Measurements from ENCODE around the gene RPS3. TPM values are rescaled to one million over a fixed set of nuclear protein-coding genes. Genes with fewer than 3 reads are reported as not detected.

RPS3 gene
- polyA plus RNA-seq, 3 donors: 1,248 to 1,563 (median 1,448) TPM

GRCh38 chr11:75389925-75390324 is 9.4 kb upstream of the RPS3 start:
- Histone ChIP-seq H3K4me2 (replicated peaks; ENCODE audit: extremely low read depth, low read length, poor library complexity, severe bottlenecking) (no peak overlapping the region), H4K20me1 (ENCODE audit: insufficient read depth, low read length) (peaks cover 5% of the 10 kb centered on the region), H3K27ac (ENCODE audit: low read depth in 1 of 2, low read length in 2 of 2) (no peak overlapping the region), H3K27me3 (ENCODE audit: control insufficient read depth in 2 of 2, insufficient read depth in 2 of 2, low read length in 2 of 2) (no peaks in the 10 kb centered on the region), H2AFZ (ENCODE audit: insufficient read depth, low read depth, low read length, poor library complexity, severe bottlenecking) (no peak overlapping the region), H3K9ac (ENCODE audit: insufficient read depth, low read length, poor library complexity, severe bottlenecking) (no peak overlapping the region), H3K4me1 (ENCODE audit: control insufficient read depth in 1 of 2, insufficient read depth in 2 of 2, low read length in 2 of 2) (peaks cover 5 to 8% of the 10 kb centered on the region in 2 donors), H3K4me3 (replicated peaks in 1 of 3; ENCODE audit: low read depth in 2 of 3, low read length in 3 of 3) (no peak overlapping the region), H3K36me3 (replicated peaks in 1 of 2; ENCODE audit: control insufficient read depth in 1 of 2, insufficient read depth in 2 of 2, low read length in 2 of 2) (no peaks in the 10 kb centered on the region), H3K9me3 (replicated peaks in 1 of 2; ENCODE audit: control insufficient read depth in 1 of 2, insufficient read depth in 1 of 2, low read length in 2 of 2) (no peaks in the 10 kb centered on the region), H3K79me2 (ENCODE audit: insufficient read depth, low read length) (no peaks in the 10 kb centered on the region)
- Mint-ChIP-seq H3K4me1 (no peaks in the 10 kb centered on the region), H3K27ac (no peak overlapping the region), H3K27me3 (ENCODE audit: low read depth in 3 of 3) (peaks cover 2 to 10% (median 5%) of the 10 kb centered on the region in 3 donors), H3K9me3 (no peaks in the 10 kb centered on the region), H3K36me3 (no peaks in the 10 kb centered on the region), H3K4me3 (no peak overlapping the region)
- WGBS (ENCODE audit: insufficient coverage): 98% methylated on average over 6 of the region's 7 CpGs
- no peak for TF ChIP-seq CTCF (IDR thresholded peaks at IDR 0.05)
- no peak for DNase-seq
- intact Hi-C loops (cut with micrococcal nuclease): loop anchor here (2.0 kb wide), 1 partner anchor 143 kb away; no protein-coding TSS in a partner anchor

DNA sequence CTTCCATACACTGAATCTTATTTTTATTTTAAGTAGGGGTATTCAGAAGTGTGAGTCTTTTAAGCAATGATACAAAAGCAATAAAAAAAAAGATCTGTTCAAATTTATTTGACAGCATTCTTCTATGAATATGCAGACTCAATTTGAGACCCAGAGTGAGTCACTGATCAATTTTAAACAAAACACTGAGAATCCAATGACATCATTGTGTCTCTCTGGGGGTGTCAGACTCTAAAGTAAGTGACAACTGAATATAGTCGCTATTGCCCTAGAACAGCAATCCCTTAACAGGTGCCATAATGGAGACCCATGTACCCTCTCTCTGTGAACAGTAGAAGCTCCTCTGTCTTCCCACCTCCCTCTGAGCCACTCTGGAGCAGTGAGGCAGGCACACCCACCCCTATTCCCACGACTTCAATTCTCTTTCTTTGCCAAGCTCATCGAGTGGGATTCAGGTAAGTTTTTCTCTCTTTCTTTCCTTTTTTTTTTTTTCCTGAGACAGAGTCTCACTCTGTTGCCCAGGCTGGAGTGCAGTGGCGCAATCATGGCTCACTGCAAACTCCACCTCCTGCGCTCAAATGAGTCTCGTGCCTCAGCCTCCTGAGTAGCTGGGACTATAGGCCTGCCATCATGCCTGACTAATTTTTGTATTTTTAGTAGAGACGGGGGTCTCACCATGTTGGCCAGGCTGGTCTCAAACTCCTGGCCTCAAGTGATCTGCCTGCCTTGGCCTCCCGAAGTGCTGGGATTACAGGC is 5.1 kb upstream of the RPS3 start:
- Histone ChIP-seq H3K27me3 (ENCODE audit: control insufficient read depth in 2 of 2, insufficient read depth in 2 of 2, low read length in 2 of 2) (no peaks in the 10 kb centered on the region), H3K9ac (ENCODE audit: insufficient read depth, low read length, poor library complexity, severe bottlenecking) (no peak overlapping the region), H3K79me2 (ENCODE audit: insufficient read depth, low read length) (peaks cover under 1% of the 10 kb centered on the region), H3K27ac (ENCODE audit: low read depth in 1 of 2, low read length in 2 of 2) (no peak overlapping the region), H3K4me3 (replicated peaks in 1 of 3; ENCODE audit: low read depth in 2 of 3, low read length in 3 of 3) (no peak overlapping the region), H3K9me3 (replicated peaks in 1 of 2; ENCODE audit: control insufficient read depth in 1 of 2, insufficient read depth in 1 of 2, low read length in 2 of 2) (no peaks in the 10 kb centered on the region), H3K4me2 (replicated peaks; ENCODE audit: extremely low read depth, low read length, poor library complexity, severe bottlenecking) (no peak overlapping the region), H4K20me1 (ENCODE audit: insufficient read depth, low read length) (no peaks in the 10 kb centered on the region), H2AFZ (ENCODE audit: insufficient read depth, low read depth, low read length, poor library complexity, severe bottlenecking) (no peak overlapping the region), H3K36me3 (replicated peaks in 1 of 2; ENCODE audit: control insufficient read depth in 1 of 2, insufficient read depth in 2 of 2, low read length in 2 of 2) (no peaks in the 10 kb centered on the region), H3K4me1 (ENCODE audit: control insufficient read depth in 1 of 2, insufficient read depth in 2 of 2, low read length in 2 of 2) (peaks cover 4% of the 10 kb centered on the region in 2 donors)
- no peak for TF ChIP-seq CTCF (IDR thresholded peaks at IDR 0.05)
- intact Hi-C loops (cut with micrococcal nuclease): no loop called here
- no peak for DNase-seq
- H3K36me3 Mint-ChIP-seq: no peaks in the 10 kb centered on the region
- H3K27me3 Mint-ChIP-seq (ENCODE audit: low read depth in 3 of 3): peaks cover 1 to 13% (median 4%) of the 10 kb centered on the region in 3 donors
- 92% methylated on average over 3 of the region's 8 CpGs for WGBS (ENCODE audit: insufficient coverage)
- H3K4me3 Mint-ChIP-seq: no peak overlapping the region
- no peak overlapping the region for H3K27ac Mint-ChIP-seq
- H3K4me1 Mint-ChIP-seq: peaks cover 7% of the 10 kb centered on the region
- no peaks in the 10 kb centered on the region for H3K9me3 Mint-ChIP-seq

All from CD14-positive monocyte (primary cell).